Measurements from ENCODE around the gene SCYGR2. TPM values are rescaled to one million over a fixed set of nuclear protein-coding genes. Genes with fewer than 3 reads are reported as not detected.

The SCYGR2 gene
- total RNA-seq, 4 donors from 2014 or later: not detected

- no peak for TF ChIP-seq CTCF (IDR thresholded peaks at IDR 0.05 in 4 of 5, conservative IDR thresholded peaks at IDR 0.05 in 1 of 5)
- Histone ChIP-seq H3K9me3 (no peaks in the 10 kb centered on the region), H3K4me1 (no peaks in the 10 kb centered on the region), H3K27ac (no peak within 1 kb of the TSS), H3K27me3 (peaks cover 0 to 6% (median 0%) of the 10 kb centered on the region in 3 donors), H3K4me3 (no peak within 1 kb of the TSS), H3K36me3 (no peaks in the 10 kb centered on the region)
- in situ Hi-C loops (cut with MboI; ENCODE audit: low sequenced_read_pairs in 4 of 4) (no loop called here), intact Hi-C loops (cut with DNase I; ENCODE audit: low total_unique reads) (no loop called here)
- no peak for DNase-seq
- no peak for ATAC-seq
Measured at GRCh38 chr2:227617316-227618230, 18.9 kb downstream of the SCYGR2 start, which contains the start of gene SCYGR4. Gene SCYGR4, plus strand, starts transcription at chr2:227617498. Its CDS starts 0 bp downstream, at chr2:227617498.

- intact Hi-C loops (cut with DNase I; ENCODE audit: low total_unique reads): no loop called here
- TF ChIP-seq CTCF (IDR thresholded peaks at IDR 0.05 in 4 of 5, conservative IDR thresholded peaks at IDR 0.05 in 1 of 5): no peak
- TF ChIP-seq POLR2A (IDR thresholded peaks at IDR 0.05): no peak
- Histone ChIP-seq H3K9me3 (no peaks in the 10 kb centered on the region), H3K4me3 (no peak overlapping the region), H3K36me3 (no peaks in the 10 kb centered on the region), H3K27me3 (peaks cover 0 to 5% (median 0%) of the 10 kb centered on the region in 3 donors), H3K4me1 (no peaks in the 10 kb centered on the region), H3K27ac (no peak overlapping the region)
- DNase-seq (no peak), ATAC-seq (no peak)
- in situ Hi-C loops (cut with MboI; ENCODE audit: low sequenced_read_pairs in 4 of 4): no loop called here
Measured at GRCh38 chr2:227623226-227623625, 24.5 kb downstream of the SCYGR2 start.

GRCh38 chr2:227625420-227625819 is 26.7 kb downstream of the SCYGR2 start:
- no peak overlapping the region for H3K4me3 ChIP-seq
- H3K27me3 ChIP-seq: peaks cover 0 to 4% (median 0%) of the 10 kb centered on the region in 3 donors
- H3K4me1 ChIP-seq: no peaks in the 10 kb centered on the region
- H3K36me3 ChIP-seq: no peaks in the 10 kb centered on the region
- ATAC-seq (no peak), DNase-seq (no peak)
- TF ChIP-seq POLR2A (IDR thresholded peaks at IDR 0.05): no peak
- TF ChIP-seq CTCF (IDR thresholded peaks at IDR 0.05 in 4 of 5, conservative IDR thresholded peaks at IDR 0.05 in 1 of 5): no peak
- H3K9me3 ChIP-seq: no peaks in the 10 kb centered on the region
- no peak overlapping the region for H3K27ac ChIP-seq
- intact Hi-C loops (cut with DNase I; ENCODE audit: low total_unique reads) (no loop called here), in situ Hi-C loops (cut with MboI; ENCODE audit: low sequenced_read_pairs in 4 of 4) (no loop called here)

GRCh38 chr2:227626580-227627151 is 28.0 kb downstream of the SCYGR2 start:
- Histone ChIP-seq H3K27ac (no peak overlapping the region), H3K9me3 (no peaks in the 10 kb centered on the region), H3K4me3 (no peak overlapping the region), H3K27me3 (peaks cover 0 to 4% (median 0%) of the 10 kb centered on the region in 3 donors), H3K4me1 (no peaks in the 10 kb centered on the region), H3K36me3 (no peaks in the 10 kb centered on the region)
- in situ Hi-C loops (cut with MboI; ENCODE audit: low sequenced_read_pairs in 4 of 4): no loop called here
- ATAC-seq (no peak), DNase-seq (no peak)
- intact Hi-C loops (cut with DNase I; ENCODE audit: low total_unique reads): no loop called here
- TF ChIP-seq POLR2A (IDR thresholded peaks at IDR 0.05) (no peak), CTCF (IDR thresholded peaks at IDR 0.05 in 4 of 5, conservative IDR thresholded peaks at IDR 0.05 in 1 of 5) (no peak)
